Stimulated activated CD4-positive, alpha-beta T cell treated with anti-CD3 and anti-CD28 coated beads, Interleukin-4, amount 100 ng/mL, for 4 hours (primary cell): Measurements from ENCODE around the gene CHKB.

ENCODE experiments used
- DNase-seq, 2 experiments: peaks; one replicate each; pipeline ENCODE4 v3.0.0-alpha.2; 2020

Gene CHKB

DNA sequence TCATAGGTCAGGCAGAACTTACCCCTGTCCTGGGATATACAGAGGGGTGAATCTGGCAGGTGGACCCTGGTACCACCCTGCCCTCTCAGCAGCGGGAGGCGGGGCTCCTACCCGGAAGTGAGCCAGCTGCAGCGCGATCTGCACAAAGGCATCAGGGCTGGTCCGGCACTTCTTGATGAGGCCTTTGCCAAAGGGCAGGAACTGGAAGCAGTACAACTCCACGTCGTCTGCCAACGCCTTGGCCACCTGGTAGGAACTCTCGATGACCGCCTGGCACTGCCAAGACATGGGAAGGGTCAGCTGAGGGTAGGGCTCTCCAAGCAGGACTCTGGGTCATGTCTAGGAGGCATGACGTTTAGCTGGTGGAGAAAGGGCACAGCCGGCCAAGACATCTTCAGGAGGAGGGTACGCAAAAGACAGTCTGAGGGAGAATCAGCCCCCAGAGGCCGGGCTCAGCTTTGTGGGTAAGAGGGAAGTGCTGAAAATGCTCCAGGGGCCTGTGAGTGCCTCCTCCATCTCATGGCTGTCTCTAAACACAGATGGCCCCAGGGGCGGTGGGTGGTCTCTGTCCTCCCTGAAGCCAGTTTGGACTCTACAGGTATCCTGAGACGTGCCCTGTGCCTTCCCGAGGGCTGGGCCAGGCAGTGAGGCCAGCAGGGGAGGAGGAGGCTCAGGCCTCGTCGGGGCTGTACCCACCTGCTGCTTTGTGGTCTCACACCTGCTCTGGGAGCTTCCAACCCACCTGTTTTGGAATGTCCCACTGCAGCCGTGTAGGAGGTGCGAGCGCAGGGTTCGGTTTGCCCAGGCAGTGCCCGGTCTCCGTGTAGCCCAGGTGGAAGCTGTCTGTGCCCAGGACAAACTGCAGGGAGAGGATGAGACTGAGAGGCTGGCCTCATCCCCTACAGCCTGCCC is 11.1 kb downstream of the CHKB start:
- DNase-seq = no peak

DNA sequence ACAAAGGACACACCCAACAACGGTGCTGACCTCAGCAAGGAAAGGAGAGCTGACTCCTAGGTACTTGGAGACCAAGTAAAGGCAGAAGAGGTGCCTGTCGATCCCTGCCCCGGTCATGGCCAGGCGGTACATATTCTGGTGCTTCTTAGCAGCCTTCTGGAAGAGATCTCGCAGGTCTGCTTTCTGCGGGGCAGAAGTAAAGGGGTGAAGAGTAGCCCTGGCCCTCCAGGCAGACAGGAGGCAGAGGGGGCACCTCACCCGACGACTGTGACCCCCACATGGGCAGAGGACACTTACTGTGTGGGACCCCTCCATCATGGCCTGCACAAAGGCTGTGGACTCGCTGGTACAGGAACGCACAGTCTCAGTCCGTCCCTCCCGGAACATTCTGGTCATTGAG is 11.8 kb downstream of the CHKB start:
- no peak for DNase-seq

DNA sequence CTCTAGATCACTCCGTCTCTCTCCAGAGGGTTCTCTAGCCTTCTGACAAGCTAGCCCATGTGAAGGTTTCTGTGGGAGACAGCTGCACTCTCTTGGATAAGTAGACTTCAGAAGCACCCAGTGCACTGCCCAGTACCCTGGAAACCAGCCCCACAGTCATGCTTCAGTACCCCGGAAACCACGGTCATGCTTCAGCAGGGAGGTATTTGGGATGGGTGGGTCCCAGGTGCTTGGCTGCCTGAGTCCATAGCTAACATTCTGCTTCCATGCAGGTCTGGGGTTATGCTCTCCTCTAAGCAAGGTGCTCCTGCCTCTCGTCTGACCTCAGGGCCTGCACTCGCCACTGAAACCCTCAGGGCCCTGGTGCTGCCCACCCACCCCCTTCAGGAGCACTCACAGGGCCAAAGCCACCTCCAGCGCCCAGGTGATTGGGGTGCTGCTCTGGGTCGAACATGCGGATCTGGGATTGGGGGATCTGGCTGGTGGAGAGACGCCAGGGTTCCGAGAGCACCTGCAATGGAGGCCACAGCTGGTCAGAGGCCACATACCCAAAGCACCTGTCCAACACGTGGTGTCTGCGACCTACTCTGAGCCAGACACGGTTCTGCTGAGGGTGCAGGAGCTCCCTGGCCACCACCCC is 12.6 kb downstream of the CHKB start:
- no peak for DNase-seq

DNA sequence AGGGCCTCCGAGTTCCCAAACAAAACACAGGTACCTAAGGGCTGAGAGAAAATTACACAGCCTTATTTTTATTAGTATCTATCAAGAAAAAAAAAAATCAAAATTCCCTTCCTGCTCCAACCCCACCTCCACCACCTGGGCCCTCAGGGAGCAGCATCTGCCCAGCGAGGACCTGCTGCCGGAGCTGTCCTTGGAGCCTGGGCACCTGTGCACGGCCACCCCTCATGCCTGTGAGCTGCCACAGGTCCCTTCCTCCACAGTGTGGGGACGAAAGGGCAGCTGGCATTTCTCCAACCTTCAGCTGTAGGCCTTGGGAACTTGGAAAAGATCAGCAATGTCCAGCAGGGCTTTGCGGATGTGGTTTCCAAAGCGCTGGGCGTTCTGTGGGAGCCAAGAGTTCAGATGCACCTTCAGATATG is 13.6 kb downstream of the CHKB start:
- DNase-seq = no peak

DNA sequence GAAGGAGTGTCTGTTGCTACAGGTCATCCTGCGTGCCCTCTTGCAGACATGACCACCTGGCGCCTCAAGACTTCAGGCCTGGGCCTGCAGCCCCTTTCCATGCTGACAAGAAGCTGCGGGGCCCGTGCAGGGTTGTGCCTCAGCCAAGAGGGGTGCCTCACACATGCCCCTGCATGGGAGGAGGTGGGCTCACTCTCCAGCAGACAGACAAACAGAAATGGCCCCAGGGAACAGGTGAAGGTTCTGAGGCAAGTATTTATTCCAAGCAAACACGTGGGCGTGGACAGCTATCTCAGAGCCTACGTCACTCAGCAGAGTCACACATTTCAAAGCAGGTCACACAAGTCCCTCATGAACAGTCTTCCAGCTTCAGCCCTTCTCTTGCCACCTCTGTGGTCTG is 14.0 kb downstream of the CHKB start:
- no peak for DNase-seq

DNA sequence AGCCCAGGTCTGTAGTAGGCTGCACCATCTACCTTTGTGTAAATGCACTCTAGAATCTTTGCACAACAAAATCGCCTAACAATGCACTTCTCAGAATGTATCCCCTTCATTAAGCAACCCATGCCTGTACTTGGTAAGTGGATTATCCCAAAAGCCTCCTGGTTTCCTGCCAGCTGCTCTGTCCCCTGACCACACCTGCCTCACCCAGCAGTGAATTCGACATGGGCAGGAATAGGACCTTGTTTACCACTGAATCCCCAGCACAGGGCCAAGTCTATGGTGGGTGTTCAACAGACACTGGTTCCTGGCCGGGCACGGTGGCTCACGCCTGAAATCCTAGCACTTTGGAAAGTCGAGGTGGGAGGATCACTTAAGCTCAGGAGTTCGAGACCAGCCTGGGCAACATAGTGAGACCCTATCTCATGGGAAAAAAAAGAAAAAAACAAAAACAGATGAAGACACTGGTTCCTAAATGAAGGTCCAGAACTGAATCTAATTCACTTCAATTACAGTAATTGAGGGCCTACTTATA is 14.9 kb downstream of the CHKB start:
- no peak for DNase-seq

DNA sequence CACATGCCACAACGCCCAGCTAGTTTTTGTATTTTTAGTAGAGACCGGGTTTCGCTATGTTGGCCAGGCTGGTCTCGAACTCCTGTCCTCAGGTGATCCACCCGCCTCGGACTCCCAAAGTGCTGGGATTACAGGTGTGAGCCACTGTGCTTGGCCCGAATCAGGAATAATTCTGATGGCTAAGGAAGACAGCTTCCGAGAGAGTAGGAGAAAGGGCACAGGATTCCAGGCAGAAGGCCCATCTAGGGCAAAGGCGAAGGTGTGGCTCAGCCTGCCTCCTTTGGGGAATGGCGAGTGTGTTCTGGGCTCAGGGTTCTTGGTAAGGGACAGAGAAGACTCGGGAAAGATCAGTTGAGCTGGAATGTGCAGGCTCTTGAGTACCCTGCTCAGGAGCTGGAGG is 18.4 kb downstream of the CHKB start:
- no peak for DNase-seq

DNA sequence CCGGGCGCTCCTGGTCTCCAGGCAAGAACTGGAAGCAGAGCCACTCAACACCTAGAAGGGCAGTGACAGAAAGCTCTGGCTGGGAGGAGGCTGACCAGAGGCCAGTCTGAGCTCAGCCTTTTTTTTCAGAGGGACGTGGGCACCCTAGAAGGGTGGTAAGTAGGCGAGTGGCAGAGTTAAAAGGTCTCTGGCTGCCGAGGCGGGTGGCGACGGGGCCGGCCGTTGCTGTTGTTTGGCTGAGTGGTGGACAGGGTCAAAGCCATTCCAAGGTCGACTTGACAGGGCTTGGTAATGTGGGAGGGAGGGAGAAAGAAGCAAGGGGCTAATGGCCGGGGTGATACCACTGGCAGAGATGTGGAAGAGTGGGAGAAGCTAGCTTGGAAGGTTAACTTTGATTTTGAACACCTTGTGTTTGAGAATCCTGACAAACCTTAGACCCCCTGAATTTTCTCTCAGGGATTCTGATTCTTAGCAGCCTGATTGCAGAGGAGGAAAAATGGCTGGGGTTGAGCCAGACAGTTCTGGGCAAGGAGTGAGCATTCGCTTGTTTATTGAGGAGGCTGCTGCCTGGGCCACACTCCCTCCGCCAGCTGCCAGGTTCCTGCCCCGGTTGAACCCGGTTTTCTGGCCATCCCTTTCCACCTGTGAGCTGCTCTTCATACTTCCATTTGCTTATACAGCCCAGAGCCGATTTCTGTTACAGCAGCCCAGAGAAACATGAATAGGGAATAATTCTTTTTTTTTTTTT is 19.1 kb downstream of the CHKB start:
- DNase-seq = no peak

DNA sequence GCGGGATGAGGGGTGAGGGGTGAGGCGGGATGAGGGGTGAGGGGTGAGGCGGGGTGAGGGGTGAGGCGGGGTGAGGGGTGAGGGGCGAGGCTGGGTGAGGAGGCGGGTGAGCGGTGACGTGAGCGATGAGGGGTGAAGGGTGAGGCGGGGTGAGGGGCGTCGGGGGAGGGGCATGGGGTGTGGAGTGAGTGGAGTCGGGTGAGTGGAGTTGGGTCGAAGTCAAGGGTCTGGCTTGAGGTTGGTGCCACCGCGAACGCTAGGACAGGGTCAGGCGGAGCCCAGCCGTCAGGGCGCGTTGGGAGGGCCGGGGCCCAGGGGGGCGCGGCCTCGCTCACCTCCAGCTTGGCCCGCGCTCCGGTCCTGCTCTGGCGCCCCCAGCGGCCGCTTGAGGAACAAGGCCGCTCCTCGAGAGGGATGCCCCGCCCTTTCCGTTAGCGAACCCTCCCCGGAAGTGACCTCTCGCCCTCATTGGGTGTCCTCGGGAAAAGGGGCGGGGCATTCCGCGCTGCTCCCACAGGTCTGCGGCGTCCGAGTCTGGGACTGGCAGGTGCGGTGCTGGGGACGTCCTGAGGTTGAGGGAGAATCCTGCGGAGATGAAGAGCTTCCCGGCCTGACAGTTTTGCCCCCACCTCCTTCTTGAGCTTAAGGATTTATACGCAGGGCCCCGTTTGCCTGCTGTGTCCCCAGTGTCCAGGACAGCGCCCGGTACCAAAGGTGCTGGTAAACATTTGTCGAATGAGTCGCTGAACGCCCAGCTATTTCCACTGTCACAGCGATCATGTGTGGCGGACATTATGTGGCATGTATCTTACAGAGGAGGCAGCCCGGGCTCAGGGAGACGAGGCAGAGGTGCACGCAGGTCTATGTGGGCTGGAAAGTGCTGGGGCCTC is 19.9 kb downstream of the CHKB start, which contains the start of gene SYCE3:
Gene SYCE3 (minus strand): TSS at position 397 of the 890 bp plus-strand sequence. CDS start 6,514 bp downstream, outside the sequence.
- DNase-seq = peak; percentile 96 to 98

DNA sequence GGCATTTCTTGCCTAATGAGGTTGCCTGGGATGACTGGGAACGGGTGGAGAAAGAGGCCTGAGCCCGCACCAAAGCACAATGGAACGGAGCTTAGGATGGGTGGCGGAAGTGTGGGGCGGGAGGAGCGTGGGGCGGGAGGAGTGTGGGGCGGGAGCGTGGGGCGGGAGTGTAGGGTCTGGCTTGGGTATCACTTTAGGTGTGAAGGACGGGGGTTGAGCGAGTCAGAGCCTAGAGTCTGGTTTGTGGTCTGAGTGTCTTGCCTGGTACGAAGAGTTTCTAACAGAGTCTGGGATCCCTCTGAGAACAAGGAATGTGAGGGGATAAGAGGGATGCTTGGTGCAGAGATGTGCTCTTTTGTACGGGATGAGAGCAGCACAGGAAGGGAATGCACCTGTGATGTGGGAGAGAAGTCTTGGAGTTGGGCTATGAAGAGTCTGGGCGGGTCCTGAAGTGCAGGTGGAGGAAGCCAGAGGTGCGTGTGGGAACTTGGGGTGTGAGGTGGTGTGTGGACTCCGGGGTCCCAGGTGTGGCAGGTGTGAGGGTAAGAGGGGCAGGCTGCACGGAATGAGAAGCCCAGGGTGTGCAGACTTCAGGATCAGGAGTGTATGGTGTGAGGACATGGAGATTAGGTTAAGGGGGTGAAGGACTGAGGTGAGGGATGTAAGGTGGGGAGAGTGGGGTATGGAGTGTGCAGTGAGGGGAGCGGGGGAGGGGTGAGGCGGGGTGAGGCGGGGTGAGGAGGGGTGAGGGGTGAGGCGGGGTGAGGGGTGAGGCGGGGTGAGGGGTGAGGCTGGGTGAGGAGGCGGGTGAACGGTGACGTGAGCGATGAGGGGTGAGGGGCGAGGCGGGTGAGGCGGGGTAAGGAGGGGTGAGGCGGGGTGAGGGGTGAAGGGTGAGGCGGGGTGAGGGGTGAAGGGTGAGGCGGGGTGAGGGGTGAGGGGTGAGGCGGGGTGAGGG is 21.0 kb downstream of the CHKB start:
- DNase-seq = no peak

DNA sequence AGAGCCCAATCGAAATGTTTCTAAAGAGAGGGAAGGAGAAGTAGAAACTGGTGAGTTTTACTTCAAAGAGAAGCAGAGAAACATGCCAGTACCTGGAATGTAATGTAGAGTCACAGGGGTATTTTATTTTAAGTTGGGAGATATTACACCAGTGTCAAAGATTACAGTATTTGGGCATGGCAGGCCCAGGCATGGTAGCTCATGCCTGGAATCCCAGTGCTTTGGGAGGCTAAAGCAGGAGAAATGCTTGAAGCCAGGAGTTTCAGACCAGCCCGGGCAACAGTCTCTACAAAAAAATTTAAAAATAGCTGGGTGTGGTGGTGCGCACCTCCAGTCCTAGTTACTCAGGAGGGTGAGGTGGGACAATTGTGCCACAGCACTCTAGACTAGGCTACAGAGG is 22.6 kb downstream of the CHKB start:
- no peak for DNase-seq

DNA sequence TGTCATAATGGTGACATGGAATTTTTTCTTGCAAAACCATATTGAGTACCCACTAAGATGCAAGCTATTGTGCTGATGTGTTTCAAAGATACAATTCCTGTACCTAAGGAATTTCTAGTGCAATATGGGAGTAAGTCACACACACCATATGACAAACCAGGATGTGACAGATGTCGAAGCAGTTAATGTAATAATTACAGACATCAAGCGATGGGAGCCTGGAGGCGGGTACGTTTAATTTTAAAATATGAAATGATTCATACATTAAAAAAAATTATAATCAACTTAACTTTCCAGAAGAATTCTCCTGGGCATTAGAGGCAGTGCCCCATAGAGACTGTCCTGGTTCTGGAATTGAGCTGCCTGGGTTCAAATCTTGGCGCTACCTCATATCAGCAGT is 25.9 kb downstream of the CHKB start:
- DNase-seq = no peak

DNA sequence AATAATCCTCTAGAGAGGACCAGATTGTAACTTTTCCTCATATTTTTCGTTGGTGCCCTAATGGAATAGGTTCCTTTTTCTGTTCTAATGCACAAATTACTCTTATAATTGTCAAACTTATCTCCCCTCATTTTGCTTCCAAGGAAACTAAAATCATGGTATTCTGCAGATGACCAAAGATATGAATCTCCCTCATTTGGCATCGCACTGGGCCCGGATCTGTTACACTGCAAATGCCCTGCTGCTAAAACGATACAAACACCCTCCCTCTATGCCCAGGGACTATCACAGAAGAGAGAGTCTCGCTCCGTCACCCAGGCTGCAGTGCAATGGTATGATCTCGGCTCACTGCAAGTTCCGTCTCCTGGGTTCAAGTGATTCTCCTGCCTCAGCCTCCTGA is 29.3 kb downstream of the CHKB start:
- no peak for DNase-seq

DNA sequence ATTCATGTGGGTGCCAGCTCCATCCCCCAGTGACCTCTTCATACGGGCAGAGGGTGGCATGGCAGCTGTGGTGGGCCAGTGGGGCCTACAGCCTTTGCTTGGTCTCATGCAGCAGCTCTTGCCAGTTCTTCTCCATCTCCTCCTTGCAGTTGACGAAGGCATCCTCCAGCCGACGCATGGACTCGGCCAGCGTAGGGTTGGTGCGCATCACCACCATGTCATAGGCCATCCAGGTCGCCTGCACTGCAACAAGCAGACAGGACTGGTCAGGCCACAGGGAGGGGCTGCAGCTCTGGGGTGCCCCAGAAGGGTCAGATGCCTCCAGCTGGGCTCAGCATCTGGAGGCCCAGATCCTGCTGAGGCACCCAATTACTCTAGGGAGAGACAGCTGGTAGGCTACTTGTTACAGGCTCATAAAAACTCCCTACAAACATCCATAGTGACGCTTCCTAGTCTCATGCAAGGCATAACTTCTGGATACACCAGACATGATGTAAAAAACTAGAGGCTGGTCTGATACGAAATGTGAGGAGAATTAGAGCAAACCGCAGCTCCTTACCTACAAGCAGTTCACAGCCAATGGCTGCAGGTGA is 31.4 kb downstream of the CHKB start:
- DNase-seq = no peak

DNA sequence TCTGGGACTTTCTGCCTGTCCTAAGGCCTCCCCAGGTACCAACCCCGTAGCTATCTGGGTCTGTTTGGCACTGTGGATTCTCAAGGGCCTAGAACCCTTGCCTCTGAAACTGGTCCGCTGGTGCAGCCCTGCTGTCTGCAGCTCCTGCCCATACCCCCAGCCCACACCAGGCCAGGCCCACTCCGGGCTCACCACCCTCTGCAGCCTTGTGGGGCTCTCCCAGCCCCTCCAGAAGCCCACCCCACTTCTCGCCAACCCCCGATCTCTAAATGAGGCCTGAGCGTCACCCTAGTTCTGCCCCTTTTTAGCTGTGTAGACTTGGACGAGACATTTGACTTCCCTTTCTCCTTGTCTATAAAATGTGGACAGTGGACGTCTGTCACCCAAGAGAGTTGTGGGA is 32.3 kb downstream of the CHKB start:
- no peak for DNase-seq

DNA sequence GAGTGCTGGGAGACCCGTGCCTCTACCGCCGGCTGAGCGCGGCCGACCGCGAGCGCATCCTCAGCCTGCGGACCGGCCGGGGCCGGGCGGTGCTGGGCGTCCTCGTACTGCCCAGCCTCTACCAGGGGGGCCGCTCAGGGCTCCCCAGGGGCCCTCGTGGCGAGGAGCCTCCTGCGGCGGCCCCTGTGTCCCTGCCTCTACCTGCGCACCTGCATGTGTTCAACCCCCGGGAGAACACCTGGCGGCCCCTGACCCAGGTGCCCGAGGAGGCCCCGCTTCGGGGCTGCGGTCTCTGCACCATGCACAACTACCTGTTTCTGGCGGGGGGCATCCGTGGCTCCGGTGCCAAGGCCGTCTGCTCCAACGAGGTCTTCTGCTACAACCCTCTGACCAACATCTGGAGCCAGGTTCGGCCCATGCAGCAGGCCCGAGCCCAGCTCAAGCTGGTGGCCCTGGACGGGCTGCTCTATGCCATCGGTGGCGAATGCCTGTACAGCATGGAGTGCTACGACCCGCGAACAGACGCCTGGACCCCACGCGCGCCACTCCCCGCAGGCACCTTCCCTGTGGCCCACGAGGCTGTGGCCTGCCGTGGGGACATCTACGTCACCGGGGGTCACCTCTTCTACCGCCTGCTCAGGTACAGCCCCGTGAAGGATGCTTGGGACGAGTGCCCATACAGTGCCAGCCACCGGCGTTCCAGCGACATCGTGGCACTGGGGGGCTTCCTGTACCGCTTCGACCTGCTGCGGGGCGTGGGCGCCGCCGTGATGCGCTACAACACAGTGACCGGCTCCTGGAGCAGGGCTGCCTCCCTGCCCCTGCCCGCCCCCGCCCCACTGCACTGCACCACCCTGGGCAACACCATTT is 33.5 kb downstream of the CHKB start:
- no peak for DNase-seq

DNA sequence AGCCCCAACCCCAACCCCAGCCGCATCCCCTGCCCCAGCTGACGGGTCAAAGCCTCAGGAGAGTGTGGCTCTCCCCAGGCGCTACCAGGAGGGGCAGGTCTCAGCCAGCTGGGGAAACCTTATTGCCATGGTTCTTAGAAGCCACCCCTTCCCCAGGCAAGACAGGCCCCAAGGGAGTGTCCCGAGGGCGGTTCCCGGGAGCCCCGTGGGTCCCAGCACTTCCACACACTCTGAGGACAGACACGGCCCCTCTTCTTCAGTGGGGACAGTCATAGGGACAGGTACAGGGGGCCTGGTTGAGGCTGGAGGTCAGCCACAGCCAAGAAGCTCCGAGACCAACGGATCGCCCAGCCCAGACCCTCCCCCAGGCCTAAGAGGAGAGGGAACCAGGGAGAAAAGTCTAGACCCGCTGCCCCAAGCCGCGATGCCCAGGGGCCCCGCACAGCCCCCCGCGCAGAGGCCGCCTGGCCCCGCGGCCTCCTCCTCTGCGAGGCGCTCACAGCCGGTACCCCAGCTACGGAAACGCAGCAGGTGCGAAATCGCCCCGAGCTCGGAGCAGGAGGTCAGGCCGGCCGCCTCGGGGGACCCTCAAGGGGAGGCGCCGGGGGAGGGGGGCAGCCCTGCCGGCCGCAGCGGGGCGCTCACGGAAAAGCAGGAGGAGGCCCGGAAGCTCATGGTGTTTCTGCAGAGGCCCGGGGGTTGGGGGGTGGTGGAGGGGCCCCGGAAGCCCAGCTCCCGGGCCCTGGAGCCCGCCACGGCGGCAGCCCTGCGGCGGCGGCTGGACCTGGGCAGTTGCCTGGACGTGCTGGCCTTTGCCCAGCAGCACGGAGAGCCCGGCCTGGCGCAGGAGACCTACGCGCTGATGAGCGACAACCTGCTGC is 34.4 kb downstream of the CHKB start:
- peak; percentile 50 to 63 for DNase-seq

DNA sequence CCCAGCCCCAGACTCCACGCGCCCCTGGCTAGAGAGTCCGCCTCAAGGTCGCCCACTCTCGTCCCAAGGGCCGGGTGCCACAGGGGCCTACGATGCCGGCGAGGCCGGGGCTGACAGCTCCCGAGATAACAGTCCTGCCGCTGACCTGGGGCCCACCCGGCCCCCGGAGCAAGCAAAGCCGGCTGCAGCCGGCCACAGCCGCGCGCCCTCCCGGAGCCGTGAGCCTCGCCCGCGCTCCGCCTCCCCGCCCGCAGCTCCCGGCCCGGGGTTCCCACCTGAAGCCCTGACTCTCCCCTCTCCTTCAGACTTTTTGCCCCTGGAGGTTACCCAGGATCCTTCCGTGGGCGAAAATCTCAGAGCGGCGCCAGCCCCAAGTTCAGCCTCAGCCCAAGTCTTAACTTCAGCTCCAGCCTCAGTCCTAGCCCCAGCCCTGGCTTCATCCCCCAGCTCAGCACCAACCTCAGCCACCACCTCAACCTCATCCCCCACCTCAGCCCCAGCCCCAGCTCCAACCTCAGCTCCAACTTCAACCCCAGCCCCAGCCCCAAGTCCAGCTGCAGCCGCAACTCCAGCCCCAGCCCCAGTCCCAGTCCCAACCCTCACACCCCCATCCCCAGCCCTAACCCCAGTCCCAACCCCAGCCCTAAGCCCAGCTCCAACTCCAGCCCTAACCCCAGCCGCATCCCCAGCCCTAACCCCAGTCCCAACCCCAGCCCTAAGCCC is 35.2 kb downstream of the CHKB start:
- DNase-seq = no peak
